CD4-positive, alpha-beta T cell (primary cell): ENCODE measurements around the gene FLRT1. TPM values are rescaled to one million over a fixed set of nuclear protein-coding genes. Genes with fewer than 3 reads are reported as not detected.

Experiments
- ATAC-seq: fragments of 200-7000 bp; cut with Tn5 transposase; one replicate; pipeline ENCODE4 v1.10.0; 2022; ENCODE audit warnings: mild to moderate bottlenecking; ENCODE audit not compliant: poor library complexity
- CTCF ChIA-PET: fragments of 350-600 bp; sonication (Branson Sonifier 250); formaldehyde crosslinking; loops from one replicate; lab custom pipeline; 2021; ENCODE audit warnings: antibody characterized with exemption, inconsistent platforms; lab: Charles Lee
- POLR2A ChIA-PET: fragments of 350-600 bp; sonication (Branson Sonifier 250); formaldehyde crosslinking; loops from one replicate; lab custom pipeline; 2021; ENCODE audit warnings: antibody characterized with exemption, inconsistent platforms; lab: Charles Lee
- DNase-seq, 14 experiments: peaks; one replicate each; pipeline ENCODE4 v3.0.0-alpha.2; 2013 to 2020; ENCODE audit warnings: mixed read lengths in 2 of 14
- H3K27ac ChIP-seq, 2 donors: one replicate each; pipeline versions ENCODE4 v1.5.1 to v1.7.0; 2013; ENCODE audit warnings: low read length in 2 of 2, low read depth in 1 of 2, mild to moderate bottlenecking in 1 of 2
- H3K27me3 ChIP-seq, 2 experiments: 1 replicate in 1 of 2; 2 replicates in 1 of 2; pipeline versions ENCODE4 v1.6.1 to v1.7.0; 2013; ENCODE audit warnings: low read length in 2 of 2, control low read depth in 1 of 2, mild to moderate bottlenecking in 1 of 2, moderate library complexity in 1 of 2; ENCODE audit not compliant: insufficient read depth in 2 of 2, control insufficient read depth in 1 of 2
- H3K36me3 ChIP-seq: one replicate; pipeline ENCODE4 v1.6.1; 2013; ENCODE audit warnings: low read length, control low read depth; ENCODE audit not compliant: insufficient read depth
- H3K4me1 ChIP-seq: one replicate; pipeline ENCODE4 v1.6.1; 2013; ENCODE audit warnings: low read length, control low read depth; ENCODE audit not compliant: insufficient read depth
- H3K4me3 ChIP-seq: one replicate; pipeline ENCODE4 v1.5.1; 2013; ENCODE audit warnings: mild to moderate bottlenecking, low read length, moderate library complexity
- H3K9me3 ChIP-seq, 2 experiments: 1 replicate in 1 of 2; 2 replicates in 1 of 2; pipeline versions ENCODE4 v1.6.1 to v1.7.0; 2013; ENCODE audit warnings: low read length in 2 of 2, mild to moderate bottlenecking in 2 of 2, control low read depth in 1 of 2, moderate library complexity in 1 of 2; ENCODE audit not compliant: control insufficient read depth in 1 of 2, insufficient read depth in 1 of 2
- H3K27ac Mint-ChIP-seq: one replicate; pipeline ENCODE4 v1.8.0; 2020; ENCODE audit warnings: mixed read lengths
- H3K27me3 Mint-ChIP-seq: one replicate; pipeline ENCODE4 v1.8.0; 2021; ENCODE audit warnings: mixed read lengths
- H3K36me3 Mint-ChIP-seq: one replicate; pipeline ENCODE4 v1.8.0; 2021; ENCODE audit warnings: low read depth, mixed read lengths
- H3K4me1 Mint-ChIP-seq: one replicate; pipeline ENCODE4 v1.8.0; 2021; ENCODE audit warnings: low read depth, mixed read lengths
- H3K4me3 Mint-ChIP-seq: one replicate; pipeline ENCODE4 v1.8.0; 2020; ENCODE audit warnings: mild to moderate bottlenecking, mixed read lengths
- H3K9me3 Mint-ChIP-seq: one replicate; pipeline ENCODE4 v1.8.0; 2020; ENCODE audit warnings: mixed read lengths
- CTCF ChIP-seq: fragments of 200-600 bp; IDR thresholded peaks from one replicate; pipeline ENCODE4 v1.8.0; 2022; ENCODE audit warnings: antibody characterized with exemption, mild to moderate bottlenecking
- intact Hi-C, 2 experiments: fragments of 100-400 bp; cut with DNase I in 1 of 2; cut with micrococcal nuclease in 1 of 2; formaldehyde crosslinking; loops; one replicate each; pipeline versions ENCODE4 v1.15.1 to v1.9.0; 2023 to 2025; cut with DNase I, micrococcal nuclease
- total RNA-seq, 174 experiments: library from RNA in 2 of 174; stranded (reverse) in 2 of 174; gene quantifications; one replicate each; pipeline ENCODE4 v1.2.3 and lab custom pipeline; 2021 to 2026

The FLRT1 gene
- total RNA-seq, 2 experiments from 2014 or later = not detected

- H3K27me3 ChIP-seq = peaks cover 36 to 53% of the 10 kb centered on the region in 2 experiments
- no peak overlapping the region for H3K4me3 Mint-ChIP-seq
- peaks cover 6% of the 10 kb centered on the region for H3K4me1 Mint-ChIP-seq
- no peak for DNase-seq
- POLR2A ChIA-PET = no interaction called here
- no peaks in the 10 kb centered on the region for H3K9me3 Mint-ChIP-seq
- CTCF ChIA-PET = no interaction called here
- no peak overlapping the region for H3K4me3 ChIP-seq
- peaks cover 17% of the 10 kb centered on the region for H3K4me1 ChIP-seq
- TF ChIP-seq CTCF = no peak
- no peak for ATAC-seq
- peaks cover 44% of the 10 kb centered on the region for H3K27me3 Mint-ChIP-seq
- intact Hi-C loops = no loop called here
- no peak overlapping the region for H3K27ac Mint-ChIP-seq
- H3K27ac ChIP-seq = no peak overlapping the region
- H3K36me3 ChIP-seq = no peaks in the 10 kb centered on the region
- H3K9me3 ChIP-seq = peaks cover 0 to 14% of the 10 kb centered on the region in 2 experiments
- no peaks in the 10 kb centered on the region for H3K36me3 Mint-ChIP-seq
These were observed 1.4 kb downstream of the FLRT1 start for GRCh38 chr11:64037027-64037634.

GRCh38 chr11:64038500-64038899, 2.8 kb downstream of the FLRT1 start:
- H3K4me3 Mint-ChIP-seq = no peak overlapping the region
- TF ChIP-seq CTCF = no peak
- peaks cover 6% of the 10 kb centered on the region for H3K4me1 Mint-ChIP-seq
- H3K36me3 Mint-ChIP-seq = no peaks in the 10 kb centered on the region
- no peak for ATAC-seq
- H3K27ac ChIP-seq = no peak overlapping the region
- ChIA-PET POLR2A (no interaction called here), CTCF (no interaction called here)
- no peaks in the 10 kb centered on the region for H3K9me3 Mint-ChIP-seq
- H3K27me3 ChIP-seq = peaks cover 33 to 46% of the 10 kb centered on the region in 2 experiments
- no peak overlapping the region for H3K4me3 ChIP-seq
- no peaks in the 10 kb centered on the region for H3K36me3 ChIP-seq
- H3K4me1 ChIP-seq = peaks cover 17% of the 10 kb centered on the region
- H3K27ac Mint-ChIP-seq = no peak overlapping the region
- H3K27me3 Mint-ChIP-seq = peaks cover 38% of the 10 kb centered on the region
- no peak for DNase-seq
- H3K9me3 ChIP-seq = peaks cover 0 to 14% of the 10 kb centered on the region in 2 experiments
- intact Hi-C loops = no loop called here

DNA sequence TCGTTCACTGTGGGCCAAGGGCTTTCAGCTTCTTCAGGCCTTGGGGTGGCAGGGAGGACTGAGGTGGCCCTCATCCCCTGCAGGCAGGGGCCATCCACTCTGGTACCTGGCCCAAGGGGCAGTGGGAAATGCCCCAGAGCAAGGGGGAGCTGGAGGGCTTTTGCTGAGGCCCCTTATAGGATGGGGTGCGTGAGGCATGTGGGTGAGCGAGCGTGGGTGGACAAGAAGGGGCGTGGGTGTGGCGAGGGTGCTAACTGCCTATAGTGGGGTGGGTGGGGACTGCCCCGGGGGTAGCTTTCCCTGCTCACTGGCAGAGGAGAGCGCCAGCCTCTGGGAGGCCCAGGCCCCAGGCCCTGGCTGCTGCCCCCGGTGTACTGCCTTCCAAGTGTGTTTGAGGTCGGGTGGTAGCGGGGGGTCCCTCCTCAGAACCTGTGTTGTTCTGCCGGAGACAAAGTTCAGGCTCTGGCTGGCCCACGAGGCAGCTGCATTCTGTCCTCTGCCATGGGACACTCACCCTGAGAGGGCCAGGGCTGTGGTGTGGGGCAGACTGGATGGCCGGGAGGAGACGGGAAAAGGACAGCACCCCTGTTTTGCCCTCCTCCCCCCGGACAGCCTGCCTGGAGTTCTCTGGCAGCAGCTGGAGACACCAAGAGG, 3.4 kb downstream of the FLRT1 start:
- Mint-ChIP-seq H3K4me3 (no peak overlapping the region), H3K27me3 (peaks cover 35% of the 10 kb centered on the region), H3K27ac (no peak overlapping the region), H3K4me1 (peaks cover 6% of the 10 kb centered on the region), H3K9me3 (no peaks in the 10 kb centered on the region), H3K36me3 (no peaks in the 10 kb centered on the region)
- ChIA-PET CTCF (no interaction called here), POLR2A (no interaction called here)
- Histone ChIP-seq H3K27ac (no peak overlapping the region), H3K36me3 (no peaks in the 10 kb centered on the region), H3K4me3 (no peak overlapping the region), H3K4me1 (peaks cover 17% of the 10 kb centered on the region), H3K27me3 (peaks cover 33 to 42% of the 10 kb centered on the region in 2 experiments), H3K9me3 (peaks cover 0 to 14% of the 10 kb centered on the region in 2 experiments)
- no peak for TF ChIP-seq CTCF
- DNase-seq = no peak
- intact Hi-C loops = no loop called here
- ATAC-seq = no peak
